GM18526 (cell line): Measurements from ENCODE around the gene KIF5C.

Experiments
- POLR2A ChIP-seq: IDR thresholded peaks from 3 replicates; pipeline ENCODE4 v1.6.1; 2011; ENCODE audit not compliant: insufficient read length; ENCODE audit errors: extremely low read depth

The KIF5C gene

DNA sequence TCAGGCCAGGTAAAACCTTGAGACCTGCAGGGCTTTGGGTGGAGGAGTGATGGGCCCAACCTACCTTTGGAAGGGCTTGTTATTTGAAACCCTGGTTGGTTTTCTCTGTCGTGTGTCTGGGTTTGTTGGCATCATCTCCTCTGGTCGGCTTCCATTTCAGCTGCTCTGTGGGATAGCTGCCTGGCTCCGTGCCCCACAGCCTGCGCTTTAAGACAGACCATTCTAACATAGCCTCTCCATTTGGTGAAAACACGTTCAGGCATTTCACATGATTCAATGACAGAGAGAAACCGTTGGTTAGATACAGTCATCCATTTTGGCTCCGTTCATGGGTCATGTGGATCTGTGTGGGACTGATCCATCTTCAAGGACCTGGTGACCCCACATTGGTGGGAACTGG lies 126.5 kb downstream of the KIF5C start:
- TF ChIP-seq POLR2A, result no peak

- TF ChIP-seq POLR2A, result no peak
Measured at GRCh38 chr2:149002378-149002890, 127.4 kb downstream of the KIF5C start.

GRCh38 chr2:149002891-149003740 lies 128.1 kb downstream of the KIF5C start:
- TF ChIP-seq POLR2A, result no peak

GRCh38 chr2:149004836-149005235 lies 129.8 kb downstream of the KIF5C start:
- TF ChIP-seq POLR2A, result no peak

DNA sequence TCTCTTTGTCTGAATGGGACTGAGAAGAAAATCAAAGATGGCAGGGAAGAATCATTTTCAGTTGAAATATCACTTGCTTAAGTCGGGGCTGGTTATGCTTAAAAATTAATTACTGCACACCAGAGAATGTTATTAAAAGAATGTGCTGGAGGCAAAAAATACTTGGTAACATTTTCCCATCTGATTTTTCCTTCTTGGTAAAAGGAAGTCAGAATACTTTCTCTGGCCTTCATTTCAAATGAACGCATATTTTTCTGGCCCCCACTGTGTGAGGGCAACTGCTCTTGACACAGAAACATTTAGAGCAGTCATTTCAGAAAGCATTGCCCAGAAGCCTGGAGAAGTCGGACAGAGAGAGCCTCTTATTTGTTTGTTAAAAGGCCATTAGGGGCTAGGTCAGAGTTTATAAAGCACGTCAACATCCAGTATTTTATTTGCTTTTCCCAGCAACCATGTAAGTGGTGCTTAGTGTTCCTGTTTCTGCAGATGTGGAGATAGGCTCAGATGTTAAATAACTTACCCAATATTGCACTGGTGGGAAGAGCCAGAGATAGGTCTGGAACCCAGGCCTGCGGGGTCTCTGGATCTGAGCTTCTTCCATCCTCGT lies 130.5 kb downstream of the KIF5C start:
- no peak for TF ChIP-seq POLR2A

GRCh38 chr2:149006883-149007543 lies 132.0 kb downstream of the KIF5C start:
- no peak for TF ChIP-seq POLR2A

DNA sequence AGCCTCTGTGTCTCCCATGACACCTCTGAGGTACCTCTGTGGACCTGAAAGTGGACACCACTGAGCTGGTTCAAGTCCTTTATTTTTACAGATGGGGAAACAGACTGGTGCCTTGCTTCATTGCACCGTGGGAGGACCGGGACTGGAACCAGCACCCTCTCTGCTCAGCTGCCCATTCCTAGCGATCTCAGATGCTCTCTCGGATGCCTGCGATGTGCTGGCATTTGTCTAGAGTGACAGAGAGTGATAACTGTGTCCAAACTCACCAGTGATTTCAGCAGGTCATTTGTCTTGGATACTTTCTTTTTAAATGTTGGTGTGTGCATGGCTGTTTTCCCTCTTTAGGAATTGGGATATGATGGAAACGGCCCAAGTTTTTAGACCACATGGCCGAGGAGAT lies 133.4 kb downstream of the KIF5C start:
- TF ChIP-seq POLR2A, result no peak

DNA sequence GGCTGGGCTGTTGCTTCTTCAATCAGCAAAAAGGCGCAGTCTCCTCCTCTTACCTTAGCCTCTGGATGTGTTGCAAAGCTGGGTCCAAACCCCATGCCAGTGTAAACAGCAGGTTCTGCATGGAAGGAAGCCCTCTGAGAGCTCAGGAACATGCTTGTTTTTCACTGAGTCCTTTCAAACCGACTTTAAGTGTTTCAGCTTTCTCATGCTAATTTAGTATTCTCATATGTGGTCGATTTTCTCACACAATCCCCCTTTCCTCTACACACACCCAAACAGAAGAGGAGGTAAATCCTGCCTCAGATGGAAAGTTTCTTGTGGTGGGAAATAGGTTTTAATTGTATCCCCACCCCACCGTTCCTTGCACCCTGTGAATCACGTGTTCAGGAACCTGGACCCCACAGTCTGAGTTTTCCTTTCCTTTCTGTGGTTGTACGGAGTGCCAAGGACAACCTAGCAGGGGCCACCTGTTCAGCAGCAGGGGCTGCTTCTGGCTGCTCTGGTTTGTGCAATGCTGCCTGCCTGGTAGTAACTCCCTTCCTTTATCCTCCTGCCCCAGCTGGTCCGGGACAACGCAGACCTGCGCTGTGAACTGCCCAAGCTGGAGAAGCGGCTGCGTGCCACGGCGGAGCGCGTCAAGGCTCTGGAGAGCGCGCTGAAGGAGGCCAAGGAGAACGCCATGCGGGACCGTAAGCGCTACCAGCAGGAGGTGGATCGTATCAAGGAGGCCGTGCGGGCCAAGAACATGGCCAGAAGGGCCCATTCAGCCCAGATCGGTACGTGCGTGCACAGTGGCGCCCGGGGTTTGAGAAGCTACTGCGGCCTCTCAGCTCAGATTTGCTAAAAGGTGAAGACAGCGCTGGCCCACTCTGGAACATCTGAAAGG lies 134.8 kb downstream of the KIF5C start:
- no peak for TF ChIP-seq POLR2A

- TF ChIP-seq POLR2A, result no peak
Measured at GRCh38 chr2:149012545-149012944, 137.5 kb downstream of the KIF5C start.

DNA sequence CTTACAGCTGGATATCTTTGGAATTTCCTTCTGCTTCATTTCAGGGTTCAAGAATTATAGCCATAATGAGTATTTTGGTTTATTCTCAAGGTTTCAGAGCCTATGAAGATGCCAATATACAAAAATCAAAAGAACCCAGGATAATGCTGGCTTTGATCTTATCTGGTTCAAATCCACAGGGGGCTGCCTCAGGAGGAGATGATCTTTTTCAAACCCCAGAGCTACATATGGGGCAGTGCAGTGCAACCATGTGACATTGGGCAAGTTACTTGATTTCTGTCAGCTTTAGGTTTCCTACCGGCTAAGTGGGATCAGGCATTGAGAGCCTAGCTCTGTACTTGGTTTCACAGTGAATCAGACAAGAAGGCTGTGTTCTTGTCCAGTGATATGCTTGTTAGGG lies 140.5 kb downstream of the KIF5C start:
- no peak for TF ChIP-seq POLR2A

DNA sequence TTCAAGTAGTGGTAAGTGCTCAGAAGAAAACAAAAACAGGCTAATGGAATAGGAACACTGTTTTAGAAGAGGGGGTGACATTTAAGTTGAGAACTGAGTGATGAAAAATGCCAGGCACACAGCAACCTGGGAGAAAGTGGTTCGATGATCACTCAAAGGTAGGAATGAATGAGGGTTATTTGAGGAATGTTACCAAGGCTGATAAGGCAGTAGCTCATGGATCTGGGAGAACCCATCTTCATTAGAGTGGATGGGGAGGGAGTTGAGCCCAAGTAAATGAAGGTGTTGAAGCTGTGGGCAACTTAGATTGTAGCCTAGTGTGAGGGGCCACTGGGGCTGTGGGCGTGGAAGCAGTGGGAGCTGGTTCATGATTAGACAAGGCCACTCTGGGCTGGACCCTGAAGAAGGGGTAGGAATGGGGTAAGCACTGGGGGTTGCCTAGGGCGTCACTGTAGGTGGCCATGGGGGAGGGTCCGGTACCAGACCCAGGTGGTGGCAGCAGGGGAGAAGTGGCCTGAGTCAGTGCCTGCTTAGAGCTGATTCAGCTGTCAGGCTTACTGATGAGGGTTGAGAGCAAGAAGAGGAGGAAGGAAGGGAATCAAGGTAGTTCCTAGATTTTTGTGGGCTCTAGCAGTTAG lies 141.0 kb downstream of the KIF5C start:
- TF ChIP-seq POLR2A, result no peak

DNA sequence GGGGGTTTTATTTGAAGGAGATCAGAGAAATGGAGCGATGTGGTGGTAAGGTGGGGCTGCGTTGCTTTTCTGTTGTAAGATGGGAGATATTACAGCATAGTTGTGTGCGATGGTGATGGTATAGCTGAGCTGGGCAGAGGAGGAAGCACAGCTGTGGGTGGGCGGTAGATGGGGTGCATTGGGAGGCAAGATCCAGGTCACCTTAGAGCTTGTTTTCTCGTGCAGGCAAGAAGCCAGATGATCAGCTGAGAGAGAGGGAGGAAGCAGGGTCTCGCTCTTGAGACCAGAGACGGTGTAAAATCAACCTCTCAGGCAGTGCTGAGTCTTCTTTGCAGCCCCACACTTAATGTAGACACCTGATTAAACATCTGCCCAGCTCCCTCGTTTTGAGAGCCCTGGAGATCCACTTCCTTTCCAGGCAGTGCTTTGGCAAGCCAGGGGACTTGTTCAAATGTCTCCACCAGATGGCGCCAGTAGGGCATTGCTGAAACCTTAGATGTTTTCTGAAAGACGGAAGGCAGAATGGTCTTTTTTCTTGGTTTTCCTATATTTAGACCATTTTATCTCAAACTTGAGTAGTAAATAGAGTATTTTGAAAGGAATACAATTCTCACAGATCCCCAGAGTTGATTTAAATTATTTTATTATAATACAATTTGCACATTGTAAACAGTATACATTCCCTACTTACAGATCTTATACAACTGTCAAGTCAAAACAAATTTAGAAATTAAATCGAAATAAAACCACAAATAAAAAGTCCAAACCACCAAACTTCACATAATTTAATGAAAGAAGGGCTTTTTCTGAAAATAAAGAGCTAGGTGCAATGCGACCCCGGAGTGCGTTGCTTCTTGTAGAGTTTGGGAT lies 142.3 kb downstream of the KIF5C start:
- no peak for TF ChIP-seq POLR2A

DNA sequence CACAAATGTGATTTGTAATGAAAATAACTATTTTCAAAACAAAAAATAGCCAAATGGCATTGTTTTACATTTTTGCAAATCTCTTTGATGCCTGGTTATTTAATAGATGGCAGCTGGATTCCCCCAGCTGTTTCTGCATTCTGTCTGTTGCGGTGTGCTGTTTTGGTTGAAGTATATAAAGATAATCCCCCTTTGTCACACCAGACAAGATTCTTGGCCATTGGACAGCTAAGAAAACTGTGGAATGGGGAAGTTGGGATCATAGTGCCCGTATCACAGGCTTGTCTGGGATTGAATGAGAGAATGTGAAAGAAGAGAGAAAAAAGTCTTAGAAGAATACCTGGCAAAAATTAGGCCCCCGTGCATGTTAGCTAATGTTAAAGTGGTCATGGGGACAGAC lies 144.0 kb downstream of the KIF5C start:
- TF ChIP-seq POLR2A, result no peak

- no peak for TF ChIP-seq POLR2A
Measured at GRCh38 chr2:149019768-149020167, 144.7 kb downstream of the KIF5C start.
